ENCODE data around the gene GPR171. TPM values are rescaled to one million over a fixed set of nuclear protein-coding genes. Genes with fewer than 3 reads are reported as not detected.

GPR171 gene
- total RNA-seq, 1 donor from 2014 or later: 3.2 TPM

- ATAC-seq: peak; percentile 66
- Histone ChIP-seq H3K4me3 (no peak overlapping the region), H3K27me3 (no peaks in the 10 kb centered on the region), H3K36me3 (no peaks in the 10 kb centered on the region), H3K4me1 (no peaks in the 10 kb centered on the region), H3K9me3 (no peaks in the 10 kb centered on the region), H3K27ac (no peak overlapping the region)
- TF ChIP-seq CTCF (IDR thresholded peaks at IDR 0.05): no peak
- intact Hi-C loops (cut with DNase I): no loop called here
- no peak for DNase-seq
These were observed 7.8 kb upstream of the GPR171 start for GRCh38 chr3:151210676-151211381.

- no peaks in the 10 kb centered on the region for H3K27me3 ChIP-seq
- H3K27ac ChIP-seq: no peak overlapping the region
- DNase-seq: no peak
- no peaks in the 10 kb centered on the region for H3K9me3 ChIP-seq
- no peaks in the 10 kb centered on the region for H3K4me1 ChIP-seq
- ATAC-seq: no peak
- H3K36me3 ChIP-seq: no peaks in the 10 kb centered on the region
- TF ChIP-seq CTCF (IDR thresholded peaks at IDR 0.05): no peak
- H3K4me3 ChIP-seq: no peak overlapping the region
- intact Hi-C loops (cut with DNase I): no loop called here
These were observed 6.6 kb upstream of the GPR171 start for GRCh38 chr3:151209654-151210053.

GRCh38 chr3:151206201-151206600 lies 3.2 kb upstream of the GPR171 start:
- no peak for TF ChIP-seq CTCF (IDR thresholded peaks at IDR 0.05)
- DNase-seq: no peak

GRCh38 chr3:151205482-151205881 lies 2.5 kb upstream of the GPR171 start:
- ATAC-seq: no peak
- no peaks in the 10 kb centered on the region for H3K36me3 ChIP-seq
- intact Hi-C loops (cut with DNase I): no loop called here
- DNase-seq: no peak
- H3K4me1 ChIP-seq: no peaks in the 10 kb centered on the region
- H3K9me3 ChIP-seq: no peaks in the 10 kb centered on the region
- no peaks in the 10 kb centered on the region for H3K27me3 ChIP-seq
- TF ChIP-seq CTCF (IDR thresholded peaks at IDR 0.05): no peak
- peak overlapping the region; percentile 33 for H3K27ac ChIP-seq
- H3K4me3 ChIP-seq: no peak overlapping the region

More at GRCh38 chr3:151206201-151206600, 3.2 kb upstream of the GPR171 start:
- intact Hi-C loops (cut with DNase I): no loop called here
- Histone ChIP-seq H3K36me3 (no peaks in the 10 kb centered on the region), H3K27ac (no peak overlapping the region), H3K4me1 (no peaks in the 10 kb centered on the region), H3K27me3 (no peaks in the 10 kb centered on the region), H3K4me3 (no peak overlapping the region), H3K9me3 (no peaks in the 10 kb centered on the region)
- no peak for ATAC-seq

GRCh38 chr3:151204530-151205402 lies 1.8 kb upstream of the GPR171 start:
- H3K27me3 ChIP-seq: no peaks in the 10 kb centered on the region
- peak overlapping the region; percentile 33 for H3K27ac ChIP-seq
- no peaks in the 10 kb centered on the region for H3K4me1 ChIP-seq
- intact Hi-C loops (cut with DNase I): no loop called here
- DNase-seq (no peak), ATAC-seq (no peak)
- no peaks in the 10 kb centered on the region for H3K9me3 ChIP-seq
- no peak for TF ChIP-seq CTCF (IDR thresholded peaks at IDR 0.05)
- H3K36me3 ChIP-seq: no peaks in the 10 kb centered on the region
- H3K4me3 ChIP-seq: no peak overlapping the region

All from upper lobe of right lung (tissue), 1 donor.